Liver (tissue), 9 donors: Measurements from ENCODE around the gene CDC14C. TPM values are rescaled to one million over a fixed set of nuclear protein-coding genes. Genes with fewer than 3 reads are reported as not detected.

Experiments used
- DNase-seq: peaks from one replicate; pipeline ENCODE4 v3.0.0-alpha.2; 2017; ENCODE audit warnings: low spot score
- H3K27ac ChIP-seq, 2 donors: one replicate each; pipeline ENCODE4 v1.7.0; 2013; ENCODE audit warnings: inconsistent platforms in 2 of 2, low read length in 2 of 2, control low read depth in 1 of 2, low read depth in 1 of 2, mild to moderate bottlenecking in 1 of 2
- H3K27me3 ChIP-seq, 4 donors: one replicate each; pipeline versions ENCODE4 v1.6.1 to v1.7.0; 2013; ENCODE audit warnings: low read length in 3 of 4, inconsistent platforms in 1 of 4, mild to moderate bottlenecking in 1 of 4, moderate library complexity in 1 of 4; ENCODE audit not compliant: control insufficient read depth in 4 of 4, insufficient read depth in 4 of 4
- H3K36me3 ChIP-seq, 4 donors: one replicate each; pipeline versions ENCODE4 v1.6.1 to v1.7.0; 2013; ENCODE audit warnings: low read length in 3 of 4, mild to moderate bottlenecking in 3 of 4, low read depth in 1 of 4, moderate library complexity in 1 of 4; ENCODE audit not compliant: control insufficient read depth in 4 of 4, insufficient read depth in 3 of 4
- H3K4me1 ChIP-seq, 4 donors: one replicate each; pipeline versions ENCODE4 v1.6.1 to v1.7.0; 2013; ENCODE audit warnings: low read length in 3 of 4, mild to moderate bottlenecking in 3 of 4, moderate library complexity in 1 of 4; ENCODE audit not compliant: control insufficient read depth in 4 of 4, insufficient read depth in 4 of 4
- H3K4me3 ChIP-seq, 3 donors: one replicate each; pipeline versions ENCODE4 v1.6.1 to v1.7.0; 2013; ENCODE audit warnings: low read length in 3 of 3, control low read depth in 1 of 3, low read depth in 1 of 3, mild to moderate bottlenecking in 1 of 3
- H3K9ac ChIP-seq, 2 donors: one replicate each; pipeline ENCODE4 v1.7.0; 2013; ENCODE audit warnings: low read length in 2 of 2, mild to moderate bottlenecking in 2 of 2, moderate library complexity in 2 of 2, control low read depth in 1 of 2, low read depth in 1 of 2
- H3K9me3 ChIP-seq, 4 donors: one replicate each; pipeline versions ENCODE4 v1.6.1 to v1.7.0; 2013; ENCODE audit warnings: low read length in 3 of 4; ENCODE audit not compliant: control insufficient read depth in 4 of 4
- EGR1 ChIP-seq, 2 donors: IDR thresholded peaks; 2 replicates each; pipeline ENCODE4 v1.6.1; 2016 to 2018; ENCODE audit warnings: antibody characterized with exemption in 2 of 2, low read depth in 2 of 2
- FOXA1 ChIP-seq: IDR thresholded peaks from 2 replicates; pipeline ENCODE4 v1.6.1; 2016; ENCODE audit warnings: antibody characterized with exemption
- FOXA2 ChIP-seq: IDR thresholded peaks from 2 replicates; pipeline ENCODE4 v1.6.1; 2016; ENCODE audit warnings: antibody characterized with exemption
- GABPA ChIP-seq, 2 donors: IDR thresholded peaks in 1 of 2; conservative IDR thresholded peaks in 1 of 2; 2 replicates each; pipeline ENCODE4 v1.6.1; 2016; ENCODE audit warnings: antibody characterized with exemption in 2 of 2, mild to moderate bottlenecking in 1 of 2, moderate library complexity in 1 of 2
- HNF4A ChIP-seq, 2 donors: conservative IDR thresholded peaks; 2 replicates each; pipeline ENCODE4 v1.6.1; 2016; ENCODE audit warnings: antibody characterized with exemption in 2 of 2, mild to moderate bottlenecking in 2 of 2
- HNF4G ChIP-seq: IDR thresholded peaks from 2 replicates; pipeline ENCODE4 v1.6.1; 2016; ENCODE audit warnings: antibody characterized with exemption
- JUND ChIP-seq, 2 donors: IDR thresholded peaks; 2 replicates each; pipeline ENCODE4 v1.6.1; 2016; ENCODE audit warnings: antibody characterized with exemption in 2 of 2
- NR2F2 ChIP-seq: IDR thresholded peaks from 2 replicates; pipeline ENCODE4 v1.6.1; 2016; ENCODE audit warnings: antibody characterized with exemption
- RAD21 ChIP-seq, 2 donors: IDR thresholded peaks; 2 replicates each; pipeline ENCODE4 v1.6.1; 2016; ENCODE audit warnings: antibody characterized with exemption in 2 of 2, mild to moderate bottlenecking in 2 of 2
- RXRA ChIP-seq, 2 donors: IDR thresholded peaks; 2 replicates each; pipeline ENCODE4 v1.6.1; 2017 to 2018; ENCODE audit warnings: antibody characterized with exemption in 2 of 2, mild to moderate bottlenecking in 1 of 2
- SP1 ChIP-seq: IDR thresholded peaks from 2 replicates; pipeline ENCODE4 v1.6.1; 2018; ENCODE audit warnings: antibody characterized with exemption, mild to moderate bottlenecking
- TAF1 ChIP-seq: conservative IDR thresholded peaks from 2 replicates; pipeline ENCODE4 v1.6.1; 2016; ENCODE audit warnings: antibody characterized with exemption, mild to moderate bottlenecking
- YY1 ChIP-seq: IDR thresholded peaks from 2 replicates; pipeline ENCODE4 v1.6.1; 2016; ENCODE audit warnings: antibody characterized with exemption, mild to moderate bottlenecking
- WGBS: extraction: QIAGEN DNeasy Blood & Tissue Kit; methylation state at CpG from one replicate; pipeline ENCODE4 v1.1.7; 2013; 5-methylcytosine and 5-hydroxymethylcytosine counted together
- polyA plus RNA-seq, 2 donors: library from polyadenylated mRNA; stranded (reverse) in 1 of 2; unstranded in 1 of 2; fragments of 200-250 nt in 1 of 2; fragments of >200 nt in 1 of 2; fragmentation: Nextera tagmentation in 1 of 2; extraction: Ambion mirVana in 1 of 2; gene quantifications; one replicate each; pipeline versions ENCODE4 v1.2.1 to v1.2.3, GENCODE V29; 2013 to 2015
- total RNA-seq, 2 donors: library from RNA; depleted of rRNA; stranded (reverse); fragments of >200 nt; gene quantifications; one replicate each; pipeline ENCODE4 v1.2.3, GENCODE V29; 2014
- TF ChIP-seq, protein P1 (sequence below): IDR thresholded peaks from 2 replicates; pipeline ENCODE4 v1.6.1; 2016; ENCODE audit warnings: antibody characterized with exemption
- TF ChIP-seq, protein P2 (sequence below): IDR thresholded peaks from 2 replicates; pipeline ENCODE4 v1.6.1; 2016; ENCODE audit warnings: antibody characterized with exemption
- TF ChIP-seq, protein P3 (sequence below): IDR thresholded peaks from 2 replicates; pipeline ENCODE4 v1.6.1; 2016; ENCODE audit warnings: antibody characterized with exemption, mild to moderate bottlenecking
- TF ChIP-seq, protein P4 (sequence below): IDR thresholded peaks from 2 replicates; pipeline ENCODE4 v1.6.1; 2016; ENCODE audit warnings: antibody characterized with exemption
- TF ChIP-seq, protein P5 (sequence below): fragments of 150-350 bp; IDR thresholded peaks from 2 replicates; pipeline ENCODE4 v1.5.1; 2017; ENCODE audit warnings: improper control_type of control experiment, low read depth, low read length; ENCODE audit not compliant: missing input control
- donor health status: healthy.
- donor health status: healthy.
- donor health status: healthy.
- donor health status: healthy.
- donor health status: healthy.

The CDC14C gene
- total and polyA plus RNA-seq, 4 donors, result 0.02 TPM; not detected in 3

DNA sequence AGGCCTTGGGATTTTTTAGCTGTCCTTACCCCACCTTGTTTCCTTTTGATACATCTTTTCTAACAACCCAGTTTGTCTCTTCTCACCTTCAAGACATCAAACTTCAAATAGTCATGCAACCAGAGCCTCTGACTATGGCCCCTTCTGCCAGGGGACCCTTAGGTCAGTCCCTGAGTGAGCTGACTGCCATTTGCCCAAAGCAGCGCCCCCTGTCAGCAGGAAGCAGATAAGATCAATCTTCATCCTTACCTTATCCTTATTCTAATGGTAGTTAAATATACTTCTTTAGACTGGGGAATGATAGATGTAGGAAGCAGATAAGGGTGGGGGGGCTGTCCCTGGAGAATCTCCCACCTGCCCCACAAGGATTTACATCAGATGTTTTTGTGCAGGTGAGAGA, 29.8 kb upstream of the CDC14C start (continued):
- TF ChIP-seq, protein P1, sequence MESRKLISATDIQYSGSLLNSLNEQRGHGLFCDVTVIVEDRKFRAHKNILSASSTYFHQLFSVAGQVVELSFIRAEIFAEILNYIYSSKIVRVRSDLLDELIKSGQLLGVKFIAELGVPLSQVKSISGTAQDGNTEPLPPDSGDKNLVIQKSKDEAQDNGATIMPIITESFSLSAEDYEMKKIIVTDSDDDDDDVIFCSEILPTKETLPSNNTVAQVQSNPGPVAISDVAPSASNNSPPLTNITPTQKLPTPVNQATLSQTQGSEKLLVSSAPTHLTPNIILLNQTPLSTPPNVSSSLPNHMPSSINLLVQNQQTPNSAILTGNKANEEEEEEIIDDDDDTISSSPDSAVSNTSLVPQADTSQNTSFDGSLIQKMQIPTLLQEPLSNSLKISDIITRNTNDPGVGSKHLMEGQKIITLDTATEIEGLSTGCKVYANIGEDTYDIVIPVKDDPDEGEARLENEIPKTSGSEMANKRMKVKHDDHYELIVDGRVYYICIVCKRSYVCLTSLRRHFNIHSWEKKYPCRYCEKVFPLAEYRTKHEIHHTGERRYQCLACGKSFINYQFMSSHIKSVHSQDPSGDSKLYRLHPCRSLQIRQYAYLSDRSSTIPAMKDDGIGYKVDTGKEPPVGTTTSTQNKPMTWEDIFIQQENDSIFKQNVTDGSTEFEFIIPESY, result no peak
- TF ChIP-seq, protein P2, sequence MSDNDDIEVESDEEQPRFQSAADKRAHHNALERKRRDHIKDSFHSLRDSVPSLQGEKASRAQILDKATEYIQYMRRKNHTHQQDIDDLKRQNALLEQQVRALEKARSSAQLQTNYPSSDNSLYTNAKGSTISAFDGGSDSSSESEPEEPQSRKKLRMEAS, result no peak

DNA sequence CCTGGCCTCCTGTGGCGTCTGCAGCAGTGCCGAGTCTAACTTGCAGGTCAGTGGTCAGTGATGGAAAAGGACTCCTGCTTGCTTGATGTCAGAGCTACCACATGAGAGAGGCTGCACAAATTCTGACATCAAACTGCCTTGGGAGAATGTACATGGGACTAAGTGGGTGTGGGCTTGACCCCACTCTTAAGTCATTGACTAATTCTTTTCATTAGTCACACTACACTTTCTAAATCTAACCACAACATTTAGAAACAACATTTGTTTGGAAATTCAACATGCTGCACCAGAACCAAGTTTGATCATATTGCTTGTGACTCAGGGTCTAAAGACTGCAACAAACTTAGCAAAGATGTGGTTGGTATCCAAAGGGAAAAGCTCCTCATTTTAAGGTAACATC, 24.4 kb upstream of the CDC14C start:
- DNase-seq, result no peak
- Histone ChIP-seq H3K9me3 (no peaks in the 10 kb centered on the region), H3K36me3 (no peaks in the 10 kb centered on the region), H3K9ac (no peak overlapping the region), H3K4me1 (no peaks in the 10 kb centered on the region), H3K27ac (no peak overlapping the region), H3K4me3 (no peak overlapping the region), H3K27me3 (no peaks in the 10 kb centered on the region)
- WGBS, result 85% methylated on average over 2 of the region's 2 CpGs
- TF ChIP-seq, protein P3, sequence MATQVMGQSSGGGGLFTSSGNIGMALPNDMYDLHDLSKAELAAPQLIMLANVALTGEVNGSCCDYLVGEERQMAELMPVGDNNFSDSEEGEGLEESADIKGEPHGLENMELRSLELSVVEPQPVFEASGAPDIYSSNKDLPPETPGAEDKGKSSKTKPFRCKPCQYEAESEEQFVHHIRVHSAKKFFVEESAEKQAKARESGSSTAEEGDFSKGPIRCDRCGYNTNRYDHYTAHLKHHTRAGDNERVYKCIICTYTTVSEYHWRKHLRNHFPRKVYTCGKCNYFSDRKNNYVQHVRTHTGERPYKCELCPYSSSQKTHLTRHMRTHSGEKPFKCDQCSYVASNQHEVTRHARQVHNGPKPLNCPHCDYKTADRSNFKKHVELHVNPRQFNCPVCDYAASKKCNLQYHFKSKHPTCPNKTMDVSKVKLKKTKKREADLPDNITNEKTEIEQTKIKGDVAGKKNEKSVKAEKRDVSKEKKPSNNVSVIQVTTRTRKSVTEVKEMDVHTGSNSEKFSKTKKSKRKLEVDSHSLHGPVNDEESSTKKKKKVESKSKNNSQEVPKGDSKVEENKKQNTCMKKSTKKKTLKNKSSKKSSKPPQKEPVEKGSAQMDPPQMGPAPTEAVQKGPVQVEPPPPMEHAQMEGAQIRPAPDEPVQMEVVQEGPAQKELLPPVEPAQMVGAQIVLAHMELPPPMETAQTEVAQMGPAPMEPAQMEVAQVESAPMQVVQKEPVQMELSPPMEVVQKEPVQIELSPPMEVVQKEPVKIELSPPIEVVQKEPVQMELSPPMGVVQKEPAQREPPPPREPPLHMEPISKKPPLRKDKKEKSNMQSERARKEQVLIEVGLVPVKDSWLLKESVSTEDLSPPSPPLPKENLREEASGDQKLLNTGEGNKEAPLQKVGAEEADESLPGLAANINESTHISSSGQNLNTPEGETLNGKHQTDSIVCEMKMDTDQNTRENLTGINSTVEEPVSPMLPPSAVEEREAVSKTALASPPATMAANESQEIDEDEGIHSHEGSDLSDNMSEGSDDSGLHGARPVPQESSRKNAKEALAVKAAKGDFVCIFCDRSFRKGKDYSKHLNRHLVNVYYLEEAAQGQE, result no peak
- TF ChIP-seq JUND (IDR thresholded peaks at IDR 0.05) (no peak), TAF1 (no peak), GABPA (IDR thresholded peaks at IDR 0.05 in 1 of 2, conservative IDR thresholded peaks at IDR 0.05 in 1 of 2) (no peak), NR2F2 (no peak), EGR1 (IDR thresholded peaks at IDR 0.05; ENCODE audit: low read depth in 2 of 2) (no peak), YY1 (no peak), RXRA (IDR thresholded peaks at IDR 0.05) (no peak), FOXA2 (no peak), SP1 (no peak), RAD21 (IDR thresholded peaks at IDR 0.05) (no peak), FOXA1 (no peak), HNF4A (conservative IDR thresholded peaks at IDR 0.05) (no peak), HNF4G (no peak)
- TF ChIP-seq, protein P4, sequence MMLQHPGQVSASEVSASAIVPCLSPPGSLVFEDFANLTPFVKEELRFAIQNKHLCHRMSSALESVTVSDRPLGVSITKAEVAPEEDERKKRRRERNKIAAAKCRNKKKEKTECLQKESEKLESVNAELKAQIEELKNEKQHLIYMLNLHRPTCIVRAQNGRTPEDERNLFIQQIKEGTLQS, result no peak
- TF ChIP-seq, protein P5, sequence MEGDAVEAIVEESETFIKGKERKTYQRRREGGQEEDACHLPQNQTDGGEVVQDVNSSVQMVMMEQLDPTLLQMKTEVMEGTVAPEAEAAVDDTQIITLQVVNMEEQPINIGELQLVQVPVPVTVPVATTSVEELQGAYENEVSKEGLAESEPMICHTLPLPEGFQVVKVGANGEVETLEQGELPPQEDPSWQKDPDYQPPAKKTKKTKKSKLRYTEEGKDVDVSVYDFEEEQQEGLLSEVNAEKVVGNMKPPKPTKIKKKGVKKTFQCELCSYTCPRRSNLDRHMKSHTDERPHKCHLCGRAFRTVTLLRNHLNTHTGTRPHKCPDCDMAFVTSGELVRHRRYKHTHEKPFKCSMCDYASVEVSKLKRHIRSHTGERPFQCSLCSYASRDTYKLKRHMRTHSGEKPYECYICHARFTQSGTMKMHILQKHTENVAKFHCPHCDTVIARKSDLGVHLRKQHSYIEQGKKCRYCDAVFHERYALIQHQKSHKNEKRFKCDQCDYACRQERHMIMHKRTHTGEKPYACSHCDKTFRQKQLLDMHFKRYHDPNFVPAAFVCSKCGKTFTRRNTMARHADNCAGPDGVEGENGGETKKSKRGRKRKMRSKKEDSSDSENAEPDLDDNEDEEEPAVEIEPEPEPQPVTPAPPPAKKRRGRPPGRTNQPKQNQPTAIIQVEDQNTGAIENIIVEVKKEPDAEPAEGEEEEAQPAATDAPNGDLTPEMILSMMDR, result no peak
- TF ChIP-seq, protein P1, result no peak
- TF ChIP-seq, protein P2, result no peak
